SIG-M5 (cell line): ENCODE measurements around the gene XKR7.

Experiments used
- DNase-seq: peaks from one replicate; lab custom pipeline; 2025; lab: John Stamatoyannopoulos, UW

XKR7 gene

DNA sequence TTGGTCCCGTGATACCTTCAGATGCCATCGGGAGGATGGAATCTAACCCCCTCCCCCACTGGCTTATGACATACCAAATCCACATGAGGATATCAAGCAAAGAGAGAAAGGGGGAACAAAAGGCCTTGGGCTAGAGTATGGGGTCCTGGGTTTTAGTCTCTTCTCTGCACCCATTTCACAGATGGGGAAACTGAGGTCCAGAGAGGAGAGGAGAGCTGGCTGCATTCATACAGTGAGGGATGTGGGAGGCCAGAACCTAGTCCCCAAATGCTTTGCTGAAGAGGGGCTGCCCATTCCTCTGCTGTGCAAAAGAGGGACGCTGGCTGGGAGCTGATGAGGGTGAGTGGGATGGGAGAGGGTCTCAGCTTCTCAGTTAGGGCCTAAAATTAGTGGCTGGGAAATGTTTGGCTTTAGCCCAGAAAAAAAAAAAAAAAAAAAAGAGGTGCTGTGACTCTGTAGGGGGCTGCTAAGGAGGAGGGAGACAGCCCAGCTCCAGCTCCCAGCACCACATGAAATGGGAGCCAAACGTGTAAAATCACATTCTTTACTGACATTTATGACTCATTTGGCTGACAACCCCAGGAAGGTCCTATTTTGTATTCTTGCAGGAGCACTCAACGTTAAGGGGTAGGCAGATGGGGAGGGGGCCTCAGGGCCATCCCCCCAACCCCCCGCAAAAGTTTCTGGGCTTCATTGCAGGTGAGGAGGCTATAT is 11.9 kb downstream of the XKR7 start:
- no peak for DNase-seq

DNA sequence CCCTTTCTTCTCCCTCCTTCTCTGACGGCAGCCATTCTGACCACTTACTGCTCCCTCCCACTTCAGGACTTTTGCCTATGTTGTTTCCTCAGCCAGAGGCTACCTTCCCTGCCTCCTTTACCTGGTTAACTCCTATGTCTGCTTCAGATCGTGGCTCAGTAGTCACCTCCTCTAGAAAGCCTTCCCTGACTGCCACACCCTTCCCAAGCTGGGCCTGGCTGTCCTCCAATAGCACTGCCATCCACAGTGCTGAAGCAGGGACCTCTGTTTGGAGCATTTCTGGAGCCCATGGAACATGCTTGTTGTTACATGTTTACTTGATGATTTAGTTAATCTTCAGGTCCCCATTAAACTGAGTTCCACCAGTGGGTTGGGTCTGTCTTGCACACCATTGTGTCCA is 13.8 kb downstream of the XKR7 start:
- DNase-seq: no peak

- no peak for DNase-seq
These were observed 17.1 kb downstream of the XKR7 start for GRCh38 chr20:31984981-31985471.

- no peak for DNase-seq
These were observed 19.8 kb downstream of the XKR7 start for GRCh38 chr20:31987744-31988143.

- no peak for DNase-seq
These were observed 20.6 kb downstream of the XKR7 start for GRCh38 chr20:31988430-31989015.

DNA sequence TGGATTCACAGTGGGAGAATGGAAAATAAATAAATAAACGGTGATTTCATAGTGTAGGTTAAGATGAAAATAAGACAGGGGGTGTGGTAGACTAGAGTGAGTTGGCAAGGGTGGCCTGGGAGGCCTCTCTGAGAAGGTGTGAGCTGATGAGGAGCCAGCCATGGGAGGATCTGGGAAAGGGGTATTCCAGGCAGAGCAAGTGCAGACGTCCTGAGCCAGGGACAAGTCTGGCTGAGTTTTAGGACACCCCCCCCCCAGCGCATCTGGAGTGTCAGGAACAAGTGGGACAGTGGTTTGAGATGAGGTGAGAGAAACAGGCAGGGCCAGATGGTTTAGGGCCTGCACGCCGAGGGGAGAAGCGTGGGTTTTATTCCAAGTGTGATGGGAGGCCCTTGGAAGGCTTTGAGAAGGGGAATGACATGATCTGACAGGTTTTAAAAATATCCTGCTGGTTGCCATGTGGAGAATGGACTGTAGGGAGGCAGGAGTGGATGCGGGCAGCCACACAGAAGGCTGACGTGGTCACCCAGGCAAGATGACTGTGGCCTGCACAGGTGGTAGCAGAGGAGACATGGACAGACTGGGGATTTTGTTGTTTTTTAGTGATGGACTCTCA is 21.2 kb downstream of the XKR7 start:
- DNase-seq: no peak

DNA sequence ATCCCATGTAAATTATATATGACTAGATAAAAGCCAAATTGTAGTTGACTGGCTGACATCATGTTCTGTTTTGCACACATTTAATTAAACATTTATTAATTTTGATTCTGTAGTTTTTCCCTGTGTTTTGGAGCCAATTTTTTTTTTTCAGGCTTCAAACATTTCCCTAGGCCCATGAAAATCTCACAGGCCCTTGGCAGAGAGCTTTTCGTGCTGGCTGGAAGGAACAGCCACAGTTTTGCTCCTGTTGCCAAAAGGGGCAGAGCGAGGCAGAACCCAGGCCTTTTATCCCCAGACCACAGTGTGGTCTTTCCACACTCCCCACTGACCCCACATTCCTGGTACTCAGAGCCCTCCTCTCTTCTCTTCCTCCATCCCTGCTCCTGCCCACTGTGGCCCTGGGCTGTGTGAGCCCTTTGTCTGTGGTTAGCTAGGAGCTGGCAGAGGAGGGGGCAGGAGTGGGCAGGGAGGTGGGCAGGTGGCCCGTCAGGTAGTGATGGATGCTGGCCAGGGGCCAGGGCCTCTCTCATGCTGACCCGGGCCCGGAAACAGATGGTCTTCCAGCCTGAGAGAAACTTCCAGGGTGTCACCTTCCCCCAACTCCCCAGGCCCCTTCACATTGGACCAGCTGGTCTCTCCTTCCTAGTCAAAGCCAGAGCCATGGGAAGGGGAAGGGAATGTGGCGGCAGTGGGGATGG is 22.8 kb downstream of the XKR7 start:
- DNase-seq: no peak

DNA sequence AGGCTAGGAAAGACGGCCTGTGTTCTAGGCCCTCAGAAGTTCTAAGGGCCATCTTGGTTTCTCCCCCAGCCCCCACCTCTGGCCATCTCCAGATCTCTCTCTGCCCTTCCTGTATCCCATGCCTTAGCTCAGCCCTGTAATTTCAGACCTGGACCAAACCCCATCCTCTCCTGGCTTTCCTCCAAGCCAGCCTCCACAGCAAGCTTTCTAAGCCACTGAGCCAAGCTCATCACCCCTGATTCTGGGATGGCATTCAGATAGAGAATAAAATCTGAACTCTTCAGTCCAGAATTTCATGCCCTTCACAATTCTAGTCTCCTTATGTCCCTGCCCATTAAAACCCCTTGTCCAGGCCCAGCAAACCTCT is 23.4 kb downstream of the XKR7 start:
- DNase-seq: no peak

DNA sequence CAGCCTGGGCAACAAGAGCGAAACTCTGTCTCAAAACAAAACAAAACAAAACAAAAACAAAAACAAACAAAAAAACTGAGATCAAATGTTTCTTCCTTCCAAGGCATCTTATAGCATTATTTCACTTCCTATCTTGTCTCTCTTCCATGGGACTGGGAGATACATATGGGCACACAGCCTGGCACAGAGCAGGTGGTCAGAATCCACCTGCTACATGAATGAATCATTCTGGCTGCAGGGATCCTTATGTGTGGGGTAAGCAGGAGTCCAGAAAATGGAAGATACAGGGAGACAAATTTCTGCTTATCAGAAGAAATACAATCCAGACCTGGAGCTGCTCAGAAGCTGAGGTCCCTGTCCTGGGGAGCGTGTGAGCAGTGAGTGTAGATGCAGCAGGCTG is 24.1 kb downstream of the XKR7 start:
- DNase-seq: no peak

- DNase-seq: no peak
These were observed 29.0 kb downstream of the XKR7 start for GRCh38 chr20:31996996-31997395.

- DNase-seq: no peak
These were observed 30.3 kb downstream of the XKR7 start for GRCh38 chr20:31998246-31998645.

- no peak for DNase-seq
These were observed 35.4 kb downstream of the XKR7 start for GRCh38 chr20:32003325-32003724.

DNA sequence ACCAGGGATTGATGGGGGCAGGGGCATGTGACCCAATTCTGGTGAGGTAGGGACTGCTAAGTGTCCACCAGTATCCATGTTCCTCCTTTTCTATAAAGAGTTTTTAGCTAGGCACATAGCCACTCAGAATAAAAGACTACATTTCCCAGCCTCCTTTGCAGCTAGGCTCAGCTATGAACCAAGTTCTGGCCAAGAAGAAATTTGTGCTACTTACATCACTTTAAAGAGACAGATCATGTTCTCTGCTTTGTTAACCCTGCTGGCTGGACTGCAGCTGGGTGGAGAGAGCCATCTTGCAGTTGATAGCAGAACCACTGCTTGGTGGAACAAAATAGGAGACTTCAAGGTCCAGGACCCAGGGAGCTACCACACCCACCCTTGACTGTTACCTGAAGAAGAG is 37.0 kb downstream of the XKR7 start:
- DNase-seq: no peak

GRCh38 chr20:32006053-32006452 is 38.1 kb downstream of the XKR7 start:
- DNase-seq: no peak

DNA sequence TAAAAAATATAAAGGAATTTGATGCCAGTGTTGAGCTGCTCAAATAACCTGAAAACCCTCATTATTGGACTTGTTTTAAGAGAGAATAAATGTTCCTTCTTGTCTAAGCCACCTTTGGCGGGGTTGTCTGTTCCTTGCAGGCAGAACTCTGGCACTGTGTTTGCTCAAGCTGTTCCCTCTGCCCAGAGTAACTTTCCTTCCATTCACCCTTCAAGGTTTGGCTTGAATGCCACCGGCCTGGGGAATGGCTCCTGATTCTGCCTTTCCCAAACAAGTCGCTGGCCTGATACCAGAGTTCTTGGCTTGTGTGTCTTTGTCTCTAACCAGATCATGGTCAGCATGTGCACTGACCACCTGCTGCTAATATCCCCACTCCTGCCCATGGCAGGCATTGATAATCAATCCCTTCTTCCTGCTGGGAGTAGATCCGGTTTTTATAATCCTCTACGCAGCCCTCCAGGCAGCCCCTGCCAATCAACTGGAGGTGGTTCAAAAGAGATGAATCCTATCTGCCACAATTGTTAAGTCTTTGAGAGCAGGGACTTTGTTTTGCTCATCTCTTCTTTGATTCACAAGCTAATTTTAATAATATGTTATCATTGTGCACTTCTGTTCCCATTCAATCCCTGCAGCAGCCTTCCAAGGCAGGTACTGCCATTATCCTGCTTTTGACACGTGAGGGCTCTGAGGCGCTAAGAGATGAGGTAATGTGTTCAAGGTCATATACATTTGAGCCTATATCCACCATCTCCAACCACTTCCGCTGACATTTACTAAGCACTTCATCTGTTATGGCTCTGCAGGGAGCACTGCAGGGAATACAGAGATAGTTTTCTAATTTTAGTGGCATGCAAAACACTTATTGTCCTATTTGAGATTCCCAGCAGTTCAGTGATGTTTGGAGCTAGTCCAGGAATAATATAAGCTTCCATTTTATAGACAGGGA is 39.2 kb downstream of the XKR7 start:
- DNase-seq: no peak

DNA sequence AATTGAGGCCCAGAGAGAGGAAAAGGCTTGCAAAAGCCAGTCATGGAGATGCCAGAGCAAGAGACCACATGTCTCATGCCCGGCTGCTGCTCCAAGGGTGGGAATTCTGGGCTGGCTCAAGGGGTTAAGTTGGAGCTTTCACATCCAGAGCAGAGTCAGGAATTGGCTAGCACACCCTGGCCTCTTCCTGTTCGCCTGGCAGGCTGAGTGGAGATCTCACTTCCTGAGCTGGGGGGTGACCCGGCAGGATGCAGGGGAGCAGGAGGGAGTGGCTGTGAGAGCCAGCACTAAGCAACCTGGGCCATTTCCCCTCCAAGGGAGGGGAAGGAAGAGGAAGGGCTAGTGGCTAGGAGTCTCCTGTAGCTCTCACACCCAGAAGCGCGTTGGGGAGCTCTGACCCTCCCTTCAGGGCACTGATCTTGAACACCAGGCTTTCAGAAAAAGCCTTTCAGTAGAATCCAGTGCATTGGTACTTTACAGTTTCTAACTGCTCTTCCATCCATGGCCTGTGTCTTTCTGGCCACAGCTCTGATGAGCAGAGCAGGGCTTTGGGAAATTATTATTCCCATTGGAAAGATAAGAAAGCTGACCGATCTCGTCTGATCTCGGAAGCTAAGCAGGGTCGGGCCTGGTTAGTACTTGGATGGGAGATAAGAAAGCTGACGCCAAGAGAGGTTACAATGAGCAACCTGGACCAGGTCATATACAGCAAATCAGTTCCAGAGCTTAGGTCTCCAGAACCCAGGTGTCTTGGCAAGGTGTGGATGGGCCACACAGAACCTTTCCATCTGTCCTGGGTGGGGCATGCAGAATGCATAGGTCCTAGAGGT is 40.1 kb downstream of the XKR7 start:
- DNase-seq: no peak

DNA sequence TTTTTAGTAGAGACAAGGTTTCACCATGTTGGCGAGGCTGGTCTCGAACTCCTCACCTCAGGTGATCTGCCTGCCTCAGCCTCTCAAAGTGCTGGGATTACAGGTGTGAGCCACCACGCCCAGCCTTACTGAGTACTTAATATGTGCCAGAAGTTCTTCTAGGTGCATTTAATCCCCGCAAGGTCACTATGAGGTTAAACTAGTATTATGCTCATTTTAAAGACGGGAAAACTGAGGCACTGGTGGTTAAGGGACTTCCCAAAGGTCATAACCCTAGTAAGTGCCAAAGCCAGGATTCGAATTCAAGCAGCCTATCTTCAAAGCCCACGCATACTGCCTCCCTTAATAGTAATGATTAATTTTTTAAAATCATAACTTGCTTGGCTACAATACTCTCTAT is 41.6 kb downstream of the XKR7 start:
- DNase-seq: no peak

DNA sequence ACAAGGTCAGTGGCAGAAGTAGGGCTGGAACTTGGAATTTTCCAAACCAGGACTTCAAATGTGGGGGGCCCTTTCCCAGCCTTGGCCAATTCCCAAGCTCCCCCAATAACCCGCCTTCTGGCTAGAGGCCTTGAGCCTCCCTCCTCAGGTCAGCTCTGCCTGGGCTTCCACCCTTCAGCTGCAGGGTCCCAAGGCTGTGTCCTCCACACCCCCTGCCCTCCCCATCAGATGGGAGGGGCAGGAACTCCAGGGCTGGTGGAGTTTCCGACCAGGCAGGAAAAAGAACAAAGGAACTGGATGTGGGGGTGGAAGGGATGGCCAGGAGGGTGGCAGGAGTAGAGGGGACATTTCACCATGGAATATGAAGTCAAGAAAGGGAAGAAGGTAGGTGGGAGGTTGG is 42.1 kb downstream of the XKR7 start, which contains the start of gene CCM2L:
TSS of gene CCM2L (plus strand) at position 338 of the 400 bp plus-strand sequence. CDS start at position 355, 17 bp downstream.
- no peak for DNase-seq

DNA sequence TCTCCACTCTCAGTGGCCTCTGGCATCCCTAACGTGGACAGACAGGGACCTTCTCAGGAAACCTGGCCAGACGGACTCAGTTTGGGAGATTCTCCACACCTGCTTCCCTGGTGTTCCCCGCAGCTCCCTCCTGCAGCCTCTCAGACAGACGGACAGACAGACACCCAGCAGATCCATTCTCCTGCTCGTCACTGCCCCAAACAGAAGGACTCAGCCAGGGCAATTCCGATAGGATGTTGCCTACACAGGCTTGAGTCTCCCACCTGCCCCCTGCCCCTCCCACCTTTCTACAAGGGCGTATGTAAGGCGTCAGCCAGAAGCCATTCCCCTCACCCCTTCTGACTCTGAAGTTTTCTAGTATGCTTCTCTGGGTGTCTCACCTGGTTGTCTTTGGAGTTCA is 42.7 kb downstream of the XKR7 start:
- no peak for DNase-seq

DNA sequence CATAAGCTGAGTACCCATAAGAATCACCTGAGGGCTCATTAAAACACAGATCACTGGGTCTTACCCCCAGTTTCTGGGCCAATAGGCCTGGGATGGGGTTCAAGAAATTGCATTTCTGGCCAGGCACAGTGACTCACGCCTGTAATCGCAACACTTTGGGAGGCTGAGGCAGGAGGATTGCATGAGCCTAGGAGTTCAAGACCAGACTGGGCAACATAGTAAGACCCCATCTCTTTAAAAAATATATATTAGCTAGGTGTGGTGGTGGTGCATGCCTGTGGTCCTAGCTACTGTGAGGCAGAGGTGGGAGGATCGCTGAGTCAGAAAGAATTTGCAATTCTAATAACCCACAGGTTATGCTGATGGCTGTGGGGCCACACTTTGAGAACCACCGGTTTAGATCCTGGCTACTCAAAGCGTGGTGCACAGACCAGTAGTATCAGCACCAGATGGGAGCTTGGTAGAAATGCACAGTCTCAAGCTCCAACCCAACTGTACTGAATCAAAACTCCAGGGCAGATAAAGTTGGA is 44.3 kb downstream of the XKR7 start:
- DNase-seq: no peak
